GM04503 (cell line): ENCODE results near the gene VPS50.
"Not testable (repeated sequence)": the region's sequence is repeated elsewhere in the genome, so short reads cannot be mapped to it uniquely, and the experiment has no call there.

Source experiments
- DNase-seq: peaks from one replicate; pipeline ENCODE4 v3.0.0-alpha.2; 2012; ENCODE audit warnings: low read depth

The VPS50 gene

GRCh38 chr7:93337052-93337451, 104.9 kb downstream of the VPS50 start:
- no peak for DNase-seq

GRCh38 chr7:93342178-93342577, 110.0 kb downstream of the VPS50 start:
- not testable (repeated sequence) for DNase-seq

- DNase-seq: no peak
Observed at GRCh38 chr7:93350338-93350737, 118.2 kb downstream of the VPS50 start.

- no peak for DNase-seq
Observed at GRCh38 chr7:93352881-93353280, 120.7 kb downstream of the VPS50 start.

- no peak for DNase-seq
Observed at GRCh38 chr7:93354815-93355214, 122.6 kb downstream of the VPS50 start.

DNA sequence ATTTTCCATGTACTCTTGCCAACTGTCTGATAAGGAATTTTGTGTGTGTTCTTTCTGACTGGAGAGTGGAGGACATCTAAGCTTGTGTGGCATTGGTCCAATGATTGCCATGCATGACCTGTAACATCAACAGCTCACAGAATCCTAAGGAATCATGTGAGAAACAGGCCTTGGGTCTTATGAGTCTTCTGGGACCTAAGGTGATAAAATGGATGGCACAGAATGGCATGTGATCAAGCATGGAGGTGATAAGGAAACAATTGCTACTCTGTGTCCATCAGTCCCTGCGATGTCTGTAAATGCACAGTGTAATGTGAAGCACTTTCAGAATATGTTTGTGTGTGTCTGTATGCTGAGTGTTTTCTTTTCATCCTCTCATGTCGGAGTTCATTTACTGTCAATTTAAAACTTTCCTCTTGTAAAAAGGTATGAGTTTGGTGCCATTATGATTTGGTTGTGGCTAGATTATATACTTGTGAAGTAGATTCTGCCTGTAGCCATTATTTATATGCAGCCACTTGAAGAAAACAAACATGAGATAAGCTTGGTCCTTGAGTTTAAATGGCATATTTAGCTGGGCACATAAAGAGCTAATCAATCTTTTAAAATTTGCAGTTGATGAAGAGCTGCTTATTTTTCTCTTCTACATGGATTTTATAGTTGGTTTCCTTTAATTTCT, 127.5 kb downstream of the VPS50 start:
- no peak for DNase-seq

DNA sequence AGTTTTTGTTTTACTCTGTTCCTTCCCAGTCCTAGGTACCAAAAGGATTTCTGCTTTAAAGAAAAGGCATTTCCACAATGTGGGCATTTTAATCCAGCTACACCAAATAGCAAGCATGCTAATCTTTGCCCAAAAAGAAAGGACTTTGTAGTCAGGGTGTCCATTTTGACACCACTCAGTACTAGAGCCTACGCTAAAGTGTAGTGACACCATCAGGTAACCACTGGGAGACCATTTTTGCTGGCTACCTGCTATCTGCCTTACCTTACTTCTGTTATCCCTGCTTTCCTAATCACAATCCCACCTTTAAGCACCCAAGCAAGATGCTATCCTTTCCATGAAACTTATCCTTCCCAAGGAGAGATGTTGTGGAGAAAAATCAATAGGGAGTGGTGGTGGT, 129.7 kb downstream of the VPS50 start:
- no peak for DNase-seq

DNA sequence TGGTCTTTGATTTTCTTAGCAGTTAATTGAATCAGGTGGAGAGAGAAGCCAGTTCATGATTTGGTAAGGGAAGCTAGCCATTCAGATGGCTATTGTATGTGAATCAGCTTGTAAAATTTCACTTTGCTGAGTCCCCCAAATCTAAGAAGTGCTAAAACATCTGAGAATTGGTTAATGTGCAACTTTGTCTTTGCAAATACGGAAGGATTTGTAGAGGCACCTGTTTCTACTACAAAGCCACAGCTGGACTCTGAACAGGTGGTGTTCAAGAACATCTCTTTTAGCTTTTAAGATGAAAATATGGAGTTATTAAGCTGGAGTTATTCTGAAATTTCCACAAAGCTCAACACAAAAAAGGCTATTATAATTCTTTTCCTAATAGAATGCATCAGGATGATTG, 132.6 kb downstream of the VPS50 start:
- DNase-seq: no peak

- DNase-seq: no peak
Observed at GRCh38 chr7:93365341-93365740, 133.2 kb downstream of the VPS50 start.

- no peak for DNase-seq
Observed at GRCh38 chr7:93366816-93367215, 134.7 kb downstream of the VPS50 start.

DNA sequence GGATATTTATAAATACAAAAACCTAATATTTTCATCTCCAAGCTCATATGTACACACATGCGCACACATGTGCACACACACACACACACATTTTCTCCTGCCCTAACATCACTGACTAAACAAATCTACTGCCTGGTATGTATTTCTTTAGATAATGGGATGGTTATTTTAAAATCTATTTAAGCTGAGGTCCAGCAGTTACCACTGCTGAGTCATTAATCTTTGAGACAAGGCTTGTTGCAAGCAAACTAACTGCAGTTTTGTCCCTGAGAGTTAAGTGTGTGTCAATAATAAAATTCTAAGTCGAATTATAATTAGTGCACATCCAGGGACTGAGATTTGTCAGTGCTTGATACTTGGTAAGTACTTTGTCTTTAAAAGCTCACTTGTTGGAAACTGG, 135.1 kb downstream of the VPS50 start:
- DNase-seq: no peak

GRCh38 chr7:93370937-93371336, 138.8 kb downstream of the VPS50 start:
- DNase-seq: not testable (repeated sequence)

- no peak for DNase-seq
Observed at GRCh38 chr7:93373537-93373936, 141.4 kb downstream of the VPS50 start.

GRCh38 chr7:93374345-93374940, 142.3 kb downstream of the VPS50 start:
- no peak for DNase-seq

GRCh38 chr7:93375603-93376002, 143.4 kb downstream of the VPS50 start:
- DNase-seq: no peak

DNA sequence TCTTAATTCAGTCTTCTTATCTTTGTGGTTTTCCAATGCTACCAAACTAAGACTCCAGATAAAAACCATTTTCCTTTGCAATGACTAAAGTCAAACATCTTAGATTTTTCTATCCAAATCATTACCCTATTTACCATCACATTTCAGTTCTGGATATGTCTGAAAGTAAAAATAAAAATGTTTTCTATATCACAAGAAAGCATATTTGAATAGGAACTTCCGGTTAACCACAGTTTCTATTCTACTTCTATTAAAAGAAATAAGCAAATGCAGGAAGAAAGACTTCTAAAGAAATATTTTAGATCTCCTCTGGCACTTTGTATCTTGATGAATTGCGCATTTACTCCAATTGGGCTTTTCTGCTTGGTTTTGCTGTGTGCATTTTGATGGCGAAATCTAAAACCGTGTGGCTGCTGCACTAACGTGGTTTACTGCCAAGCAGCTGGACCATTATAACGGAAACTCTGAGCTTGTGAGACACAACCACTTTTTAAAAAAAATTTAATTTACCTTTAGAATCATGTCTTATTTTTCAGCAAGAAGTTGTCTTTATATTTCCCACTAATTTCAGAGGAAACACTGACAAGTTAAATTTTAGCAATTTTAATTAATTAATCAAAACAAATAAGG, 146.1 kb downstream of the VPS50 start:
- DNase-seq: no peak

DNA sequence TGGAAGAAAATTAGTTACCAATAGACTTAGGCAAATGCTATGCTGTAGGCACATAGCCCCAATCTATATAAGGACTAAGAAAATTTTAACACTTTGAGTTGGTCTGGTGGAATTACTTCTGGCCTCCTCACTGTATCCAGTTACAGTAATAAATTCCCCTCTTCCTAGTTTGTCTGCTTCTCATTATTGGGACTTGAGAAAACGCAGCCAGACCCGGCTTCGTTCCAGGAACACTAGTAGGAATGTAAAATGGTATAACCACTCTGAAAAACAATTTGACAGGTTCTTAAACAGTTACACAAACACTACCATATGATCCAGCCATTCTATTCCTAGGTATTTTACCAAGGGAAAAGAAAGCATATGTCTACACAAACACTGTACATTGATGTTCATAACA, 150.2 kb downstream of the VPS50 start:
- no peak for DNase-seq

- no peak for DNase-seq
Observed at GRCh38 chr7:93390660-93391059, 158.5 kb downstream of the VPS50 start.

GRCh38 chr7:93392984-93393383, 160.8 kb downstream of the VPS50 start:
- no peak for DNase-seq

DNA sequence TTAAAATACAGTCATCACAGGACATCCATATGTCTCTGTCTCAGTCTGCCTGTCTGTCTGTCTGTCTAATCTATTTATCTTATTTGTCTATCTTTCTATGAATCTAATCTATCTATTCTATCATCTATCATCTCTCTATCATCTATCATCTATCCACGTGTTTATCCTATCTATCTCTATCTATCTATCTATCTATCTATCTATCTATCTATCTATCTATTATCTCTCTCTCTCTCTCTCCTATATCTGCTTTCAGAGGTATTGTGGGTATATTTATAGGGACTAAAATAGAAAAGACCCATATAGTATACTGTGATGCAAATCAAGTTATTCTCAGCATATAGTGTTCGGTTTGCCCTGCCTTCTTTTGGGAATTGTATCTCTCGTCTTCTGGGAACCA, 167.5 kb downstream of the VPS50 start:
- DNase-seq: no peak

- no peak for DNase-seq
Observed at GRCh38 chr7:93402944-93403343, 170.8 kb downstream of the VPS50 start.

- no peak for DNase-seq
Observed at GRCh38 chr7:93407239-93407638, 175.1 kb downstream of the VPS50 start.

DNA sequence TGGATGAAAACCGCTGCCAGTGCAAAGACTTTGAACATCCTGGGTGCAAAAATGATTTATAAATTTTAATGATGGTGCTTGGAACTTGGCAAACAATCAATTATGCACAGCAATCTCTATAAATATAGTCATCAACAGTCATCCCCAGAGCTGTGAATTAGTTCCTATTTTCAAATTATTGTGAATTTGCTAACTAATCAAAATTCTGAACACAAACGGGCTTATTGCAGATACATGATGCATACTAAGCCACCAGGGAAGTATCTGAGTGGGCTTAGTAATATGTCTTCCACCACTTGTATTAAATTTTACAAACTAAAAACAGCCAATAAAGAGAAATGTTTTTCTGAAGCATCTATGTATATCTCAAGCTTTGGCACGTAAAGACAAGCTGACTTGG, 177.2 kb downstream of the VPS50 start:
- no peak for DNase-seq
